Ramos (cell line): ENCODE results near the gene ALCAM.

ENCODE experiments used
- in situ Hi-C: fragments of 300-500 bp; cut with MboI; formaldehyde crosslinking; loops from one replicate; pipeline ENCODE4 v1.14.3; 2022; ENCODE audit warnings: low sequenced_read_pairs; ENCODE audit not compliant: unreplicated experiment

ALCAM gene

GRCh38 chr3:105423397-105423796 is 56.7 kb downstream of the ALCAM start:
- in situ Hi-C loops, result no loop called here

GRCh38 chr3:105424412-105425152 is 57.9 kb downstream of the ALCAM start:
- in situ Hi-C loops, result no loop called here

- in situ Hi-C loops, result no loop called here
Measured at GRCh38 chr3:105425153-105425502, 58.4 kb downstream of the ALCAM start.

- in situ Hi-C loops, result no loop called here
Measured at GRCh38 chr3:105427332-105427731, 60.6 kb downstream of the ALCAM start.

- in situ Hi-C loops, result no loop called here
Measured at GRCh38 chr3:105429034-105429762, 62.5 kb downstream of the ALCAM start.

- in situ Hi-C loops, result no loop called here
Measured at GRCh38 chr3:105430455-105430854, 63.7 kb downstream of the ALCAM start.

GRCh38 chr3:105431200-105431599 is 64.5 kb downstream of the ALCAM start:
- in situ Hi-C loops, result no loop called here

- in situ Hi-C loops, result no loop called here
Measured at GRCh38 chr3:105435277-105435676, 68.6 kb downstream of the ALCAM start.

- in situ Hi-C loops, result no loop called here
Measured at GRCh38 chr3:105436687-105437086, 70.0 kb downstream of the ALCAM start.

- in situ Hi-C loops, result no loop called here
Measured at GRCh38 chr3:105440113-105440512, 73.4 kb downstream of the ALCAM start.

- in situ Hi-C loops, result no loop called here
Measured at GRCh38 chr3:105444725-105445124, 78.0 kb downstream of the ALCAM start.

- in situ Hi-C loops, result no loop called here
Measured at GRCh38 chr3:105448338-105448982, 81.8 kb downstream of the ALCAM start.

- in situ Hi-C loops, result no loop called here
Measured at GRCh38 chr3:105449414-105449813, 82.7 kb downstream of the ALCAM start.

- in situ Hi-C loops, result no loop called here
Measured at GRCh38 chr3:105456017-105456416, 89.3 kb downstream of the ALCAM start.

GRCh38 chr3:105458518-105459215 is 92.0 kb downstream of the ALCAM start:
- in situ Hi-C loops, result no loop called here

- in situ Hi-C loops, result no loop called here
Measured at GRCh38 chr3:105459566-105460290, 93.0 kb downstream of the ALCAM start.

GRCh38 chr3:105463620-105464019 is 96.9 kb downstream of the ALCAM start:
- in situ Hi-C loops, result no loop called here

GRCh38 chr3:105465251-105465853 is 98.6 kb downstream of the ALCAM start:
- in situ Hi-C loops, result no loop called here

GRCh38 chr3:105466072-105466471 is 99.4 kb downstream of the ALCAM start:
- in situ Hi-C loops, result no loop called here
